SH-SY5Y (cell line): ENCODE data around the gene UFD1.

Experiments
- GATA2 ChIP-seq: IDR thresholded peaks from 2 replicates; pipeline ENCODE4 v1.6.1; 2011; ENCODE audit warnings: mild to moderate bottlenecking, low read depth, low read length
- GATA3 ChIP-seq: IDR thresholded peaks from 2 replicates; pipeline ENCODE4 v1.6.1; 2011; ENCODE audit warnings: low read depth, mild to moderate bottlenecking, low read length, moderate library complexity

- TF ChIP-seq GATA2: no peak
- no peak for TF ChIP-seq GATA3
Measured at GRCh38 chr22:19446603-19447329, 32.2 kb downstream of the UFD1 start.
